SK-N-MC (cell line): ENCODE measurements around the gene FUNDC2.

Experiments used
- DNase-seq: peaks from one replicate; pipeline ENCODE4 v3.0.0-alpha.2; 2011; ENCODE audit warnings: low read depth, low spot score
- H3K27ac ChIP-seq: fragments of 200-600 bp; sonication (generic); 2 replicates; pipeline ENCODE4 v1.5.1; 2016; ENCODE audit warnings: mixed run types
- H3K36me3 ChIP-seq: fragments of 200-600 bp; sonication (generic); 2 replicates; pipeline ENCODE4 v1.6.1; 2017; ENCODE audit warnings: antibody characterized with exemption, low read length, mixed read lengths; ENCODE audit not compliant: insufficient read depth
- H3K4me3 ChIP-seq: fragments of 200-600 bp; sonication (generic); 2 replicates; pipeline ENCODE4 v1.5.1; 2016
- H3K9ac ChIP-seq: fragments of 200-600 bp; sonication (generic); 2 replicates; pipeline ENCODE4 v1.8.0; 2017; ENCODE audit warnings: mixed run types, mixed read lengths; ENCODE audit not compliant: insufficient read length
- H3K9me3 ChIP-seq: fragments of 200-600 bp; sonication (generic); 2 replicates; pipeline ENCODE4 v1.6.1; 2017; ENCODE audit warnings: low read depth, mild to moderate bottlenecking, antibody characterized with exemption, low read length, moderate library complexity, mixed read lengths
- EZH2 ChIP-seq: fragments of 200-600 bp; sonication (generic); IDR thresholded peaks from one replicate; pipeline ENCODE4 v1.6.1; 2017; ENCODE audit warnings: antibody characterized with exemption
- FOXP2 ChIP-seq: optimal IDR thresholded peaks from 2 replicates; pipeline ENCODE3; 2011; ENCODE audit warnings: mild to moderate bottlenecking, moderate library complexity; ENCODE audit not compliant: insufficient read depth; ENCODE audit errors: extremely low read length, control extremely low read depth
- POLR2AphosphoS5 ChIP-seq: IDR thresholded peaks from 2 replicates; pipeline ENCODE4 v1.6.1; 2012; ENCODE audit warnings: mild to moderate bottlenecking, low read depth, low read length, borderline replicate concordance

Gene FUNDC2

GRCh38 chrX:155070663-155070974 lies 44.0 kb downstream of the FUNDC2 start:
- TF ChIP-seq POLR2AphosphoS5 (no peak), FOXP2 (no peak), EZH2 (no peak)
- H3K4me3 ChIP-seq = peak overlapping the region; percentile 86
- no peak for DNase-seq
- H3K9ac ChIP-seq = peak overlapping the region; percentile 75
- no peak overlapping the region for H3K27ac ChIP-seq
- H3K9me3 ChIP-seq = no peaks in the 10 kb centered on the region
- H3K36me3 ChIP-seq = peaks cover 8% of the 10 kb centered on the region; the same call in 1 of the 2 replicates

GRCh38 chrX:155070975-155071693 lies 44.5 kb downstream of the FUNDC2 start, which contains the start of the genes BRCC3, CMC4 and MTCP1:
TSS of gene BRCC3 (plus strand) at chrX:155071508. CDS start at chrX:155071528, 20 bp downstream.
TSS of gene CMC4 (minus strand) at chrX:155071136. CDS start at chrX:155064023, 7,113 bp downstream.
TSS of gene MTCP1 (minus strand) at chrX:155071136. CDS start at chrX:155066010, 5,126 bp downstream.
- Histone ChIP-seq H3K9ac (peak within 1 kb of the TSS; percentile 83), H3K36me3 (peaks cover 10% of the 10 kb centered on the region; the same call in 1 of the 2 replicates), H3K4me3 (peak within 1 kb of the TSS; percentile 86), H3K9me3 (no peaks in the 10 kb centered on the region), H3K27ac (no peak within 1 kb of the TSS)
- no peak for TF ChIP-seq EZH2
- TF ChIP-seq FOXP2 = no peak
- peak; percentile 86 for TF ChIP-seq POLR2AphosphoS5
- DNase-seq = no peak

GRCh38 chrX:155071694-155072280 lies 45.1 kb downstream of the FUNDC2 start:
- Histone ChIP-seq H3K9me3 (no peaks in the 10 kb centered on the region), H3K27ac (no peak overlapping the region), H3K9ac (peak overlapping the region; percentile 83), H3K36me3 (peaks cover 10% of the 10 kb centered on the region; the same call in 1 of the 2 replicates), H3K4me3 (peak overlapping the region; percentile 85)
- DNase-seq = no peak
- TF ChIP-seq FOXP2 (no peak), EZH2 (no peak), POLR2AphosphoS5 (no peak)

- no peak overlapping the region for H3K4me3 ChIP-seq
- TF ChIP-seq EZH2 (no peak), FOXP2 (no peak), POLR2AphosphoS5 (no peak)
- no peak overlapping the region for H3K9ac ChIP-seq
- no peak for DNase-seq
- peaks cover 3% of the 10 kb centered on the region; the same call in 1 of the 2 replicates for H3K36me3 ChIP-seq
- H3K27ac ChIP-seq = no peak overlapping the region
- H3K9me3 ChIP-seq = no peaks in the 10 kb centered on the region
Observed at GRCh38 chrX:155086202-155086840, 59.7 kb downstream of the FUNDC2 start.

GRCh38 chrX:155086961-155087735 lies 60.5 kb downstream of the FUNDC2 start:
- no peak for DNase-seq
- Histone ChIP-seq H3K4me3 (no peak overlapping the region), H3K36me3 (peaks cover 3% of the 10 kb centered on the region; the same call in 1 of the 2 replicates), H3K27ac (no peak overlapping the region), H3K9ac (no peak overlapping the region), H3K9me3 (no peaks in the 10 kb centered on the region)
- no peak for TF ChIP-seq FOXP2
- TF ChIP-seq EZH2 = no peak
- no peak for TF ChIP-seq POLR2AphosphoS5

- Histone ChIP-seq H3K4me3 (no peak overlapping the region), H3K9me3 (no peaks in the 10 kb centered on the region), H3K36me3 (peaks cover 12% of the 10 kb centered on the region), H3K27ac (no peak overlapping the region), H3K9ac (no peak overlapping the region)
- no peak for TF ChIP-seq POLR2AphosphoS5
- TF ChIP-seq FOXP2 = no peak
- TF ChIP-seq EZH2 = no peak
- DNase-seq = no peak
Observed at GRCh38 chrX:155094468-155095061, 67.9 kb downstream of the FUNDC2 start.

- no peak overlapping the region for H3K27ac ChIP-seq
- no peak for DNase-seq
- TF ChIP-seq EZH2 = no peak
- TF ChIP-seq FOXP2 = no peak
- TF ChIP-seq POLR2AphosphoS5 = no peak
- H3K9ac ChIP-seq = no peak overlapping the region
- no peak overlapping the region for H3K4me3 ChIP-seq
- peaks cover 10% of the 10 kb centered on the region; the same call in 1 of the 2 replicates for H3K36me3 ChIP-seq
- H3K9me3 ChIP-seq = no peaks in the 10 kb centered on the region
Observed at GRCh38 chrX:155105919-155106318, 79.3 kb downstream of the FUNDC2 start.
